NOMO-1 treated with dmso at 0.1 percent for 144 hours (cell line): ENCODE measurements around the gene WNT8A.
"Not testable (repeated sequence)": the region's sequence is repeated elsewhere in the genome, so short reads cannot be mapped to it uniquely, and the experiment has no call there.

Source experiments
- DNase-seq: peaks from one replicate; lab custom pipeline; 2025; ENCODE audit not compliant: unreplicated experiment; lab: John Stamatoyannopoulos, UW

The WNT8A gene, protein sequence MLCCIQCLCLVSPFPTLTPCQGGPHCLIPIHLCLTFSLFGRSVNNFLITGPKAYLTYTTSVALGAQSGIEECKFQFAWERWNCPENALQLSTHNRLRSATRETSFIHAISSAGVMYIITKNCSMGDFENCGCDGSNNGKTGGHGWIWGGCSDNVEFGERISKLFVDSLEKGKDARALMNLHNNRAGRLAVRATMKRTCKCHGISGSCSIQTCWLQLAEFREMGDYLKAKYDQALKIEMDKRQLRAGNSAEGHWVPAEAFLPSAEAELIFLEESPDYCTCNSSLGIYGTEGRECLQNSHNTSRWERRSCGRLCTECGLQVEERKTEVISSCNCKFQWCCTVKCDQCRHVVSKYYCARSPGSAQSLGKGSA

DNA sequence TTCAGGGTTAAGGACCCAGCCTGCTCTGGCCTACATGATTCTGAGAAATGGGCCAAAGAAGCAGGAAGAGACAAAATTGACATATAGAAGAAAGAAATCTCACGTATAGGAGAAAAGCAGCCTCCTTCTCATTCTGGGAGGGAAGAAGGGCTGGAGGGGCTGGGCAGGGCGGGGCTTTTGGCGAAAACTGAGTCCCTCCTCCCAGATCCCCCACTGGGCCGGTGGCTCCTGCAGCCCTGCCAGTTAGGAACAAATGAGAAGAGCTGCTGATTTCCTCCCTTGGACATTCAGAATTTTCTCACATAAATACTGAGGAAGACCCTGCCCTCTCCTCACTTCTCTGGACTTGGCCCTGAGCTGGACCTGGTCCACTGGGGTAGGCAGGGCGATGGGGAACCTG lies at the start of gene WNT8A:
TSS of gene WNT8A (plus strand) at position 332 of the 400 bp plus-strand sequence. CDS start 95 bp downstream, outside the sequence.
- no peak for DNase-seq

DNA sequence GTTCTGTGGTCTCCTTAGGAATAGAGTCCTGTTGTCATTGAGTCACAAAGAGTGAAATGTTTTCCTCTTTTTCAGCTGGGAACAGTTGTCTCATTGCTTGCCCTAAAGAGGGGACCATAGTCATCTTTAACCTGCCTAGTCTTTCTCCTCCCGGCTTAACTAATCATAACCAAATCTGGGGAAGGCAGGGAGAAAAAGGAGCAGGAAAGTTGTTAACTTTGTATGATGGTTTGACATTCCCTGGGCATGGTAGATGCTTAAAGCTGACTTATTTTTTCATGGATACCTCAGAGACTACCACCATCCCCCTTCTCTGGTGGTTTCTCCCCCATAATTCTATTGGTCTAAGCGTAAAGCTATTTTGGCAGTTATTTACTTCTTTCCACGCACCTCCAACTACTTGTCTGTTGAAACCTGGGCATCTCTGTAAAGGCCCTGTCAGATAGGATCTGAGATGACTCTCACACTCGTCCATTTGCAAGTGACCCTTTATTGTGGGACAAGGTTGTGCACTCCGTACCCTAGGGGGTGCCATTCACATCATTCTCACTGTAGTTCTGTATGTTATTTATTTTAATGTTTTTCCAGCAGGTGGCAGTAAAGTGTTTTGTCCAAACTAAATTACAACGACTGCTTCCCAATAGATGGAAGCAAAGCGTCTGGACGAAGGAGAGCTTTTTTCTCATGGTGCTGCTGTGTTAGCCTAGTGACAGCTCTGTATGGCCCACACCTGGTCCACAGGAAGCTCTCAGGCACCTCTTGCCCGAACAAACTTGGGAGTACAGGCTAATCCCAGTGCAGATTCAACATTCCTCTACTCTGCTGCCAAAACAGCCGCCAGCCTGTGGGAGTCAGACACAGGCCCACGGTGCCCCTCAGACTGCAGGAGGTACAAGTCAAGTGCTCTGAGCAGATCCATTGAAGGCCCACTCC lies 48.0 kb upstream of the WNT8A start:
- DNase-seq = peak; percentile 63

DNA sequence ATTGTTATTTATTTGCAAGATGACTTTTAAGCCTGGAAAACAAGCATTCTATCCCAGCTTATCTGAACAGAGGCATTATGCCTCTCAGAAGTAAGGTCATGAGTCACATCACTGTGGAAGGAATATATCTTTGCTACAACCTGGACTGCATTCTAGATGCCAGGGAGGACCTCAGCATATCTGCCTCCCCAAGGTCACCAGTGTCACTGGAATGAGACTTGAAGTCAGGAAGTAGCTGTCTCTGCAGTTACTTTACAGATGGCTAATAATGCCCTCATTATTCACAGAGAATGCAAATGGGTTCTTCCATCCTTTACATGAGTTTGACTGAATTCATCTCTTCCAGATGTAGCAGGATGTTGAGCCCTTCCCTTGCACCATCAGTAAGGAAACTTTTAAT lies 46.6 kb upstream of the WNT8A start:
- DNase-seq = no peak

DNA sequence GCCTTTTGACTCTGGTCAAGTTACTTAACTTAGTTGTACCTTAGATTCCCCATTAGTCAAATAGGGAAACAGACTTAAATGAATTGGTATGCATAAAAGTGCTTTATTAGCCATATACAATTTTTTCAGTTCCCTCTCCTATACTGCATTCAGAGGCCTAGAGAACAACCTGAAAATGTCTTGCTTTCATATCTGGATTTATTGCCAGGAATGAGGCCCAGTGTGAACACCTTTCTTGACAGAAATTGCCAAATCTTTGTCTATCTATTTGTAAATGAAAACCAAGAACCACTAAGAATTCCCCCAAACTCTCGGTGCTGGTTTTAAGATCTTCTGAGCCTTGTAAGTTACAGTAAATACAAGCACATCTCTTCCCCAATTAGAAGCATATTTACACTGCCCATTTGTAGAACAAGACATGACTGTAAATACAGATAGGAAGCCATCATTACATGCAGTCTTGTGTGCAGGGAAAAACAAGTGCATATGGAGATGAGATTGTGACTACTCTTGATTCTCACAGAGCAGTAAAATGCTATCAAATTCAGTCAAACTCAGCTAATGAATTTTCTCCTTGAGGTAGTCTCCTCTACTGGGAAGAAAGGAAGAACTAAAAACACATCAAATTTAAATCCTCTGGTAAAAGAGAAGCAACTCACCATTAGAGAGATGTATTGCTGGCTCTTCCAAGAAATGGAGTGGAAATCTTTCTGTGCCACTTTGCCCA lies 45.8 kb upstream of the WNT8A start:
- DNase-seq = no peak

DNA sequence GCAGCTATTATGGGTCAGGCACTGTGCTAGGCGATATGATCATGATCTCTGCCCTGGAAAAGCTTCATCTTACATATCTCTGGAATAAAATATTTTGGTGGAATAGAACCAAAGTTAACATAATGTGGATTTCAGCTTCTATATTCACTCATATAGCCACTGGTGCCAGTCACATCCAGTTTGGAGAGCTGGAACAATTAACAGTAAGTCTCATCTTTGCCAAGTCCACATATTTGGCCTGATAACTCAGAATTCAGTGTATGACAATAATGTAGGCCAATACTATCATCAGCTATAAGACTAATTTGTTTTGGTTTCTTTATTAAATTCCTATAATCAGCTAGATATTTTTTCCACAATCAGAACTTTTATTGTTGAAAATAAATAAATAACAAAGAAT lies 45.0 kb upstream of the WNT8A start:
- no peak for DNase-seq

DNA sequence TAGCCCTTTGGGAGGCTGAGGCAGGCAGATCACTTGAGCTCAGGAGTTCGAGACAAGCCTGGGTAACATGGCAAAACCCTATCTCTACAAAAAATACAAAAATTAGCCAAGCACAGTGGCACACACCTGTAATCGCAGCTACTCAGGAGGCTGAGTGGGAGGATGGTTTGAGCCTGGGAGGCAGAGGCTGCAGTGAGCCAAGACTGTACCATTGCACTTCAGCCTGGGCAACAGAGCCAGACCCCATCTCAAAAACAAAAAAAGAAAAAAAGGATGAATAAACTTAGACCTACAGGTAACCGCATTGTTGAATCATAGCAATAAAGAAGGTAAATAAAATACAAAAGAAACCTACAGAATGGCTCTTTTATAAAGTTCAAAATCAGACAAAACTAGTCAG lies 38.5 kb upstream of the WNT8A start:
- DNase-seq = not testable (repeated sequence)

DNA sequence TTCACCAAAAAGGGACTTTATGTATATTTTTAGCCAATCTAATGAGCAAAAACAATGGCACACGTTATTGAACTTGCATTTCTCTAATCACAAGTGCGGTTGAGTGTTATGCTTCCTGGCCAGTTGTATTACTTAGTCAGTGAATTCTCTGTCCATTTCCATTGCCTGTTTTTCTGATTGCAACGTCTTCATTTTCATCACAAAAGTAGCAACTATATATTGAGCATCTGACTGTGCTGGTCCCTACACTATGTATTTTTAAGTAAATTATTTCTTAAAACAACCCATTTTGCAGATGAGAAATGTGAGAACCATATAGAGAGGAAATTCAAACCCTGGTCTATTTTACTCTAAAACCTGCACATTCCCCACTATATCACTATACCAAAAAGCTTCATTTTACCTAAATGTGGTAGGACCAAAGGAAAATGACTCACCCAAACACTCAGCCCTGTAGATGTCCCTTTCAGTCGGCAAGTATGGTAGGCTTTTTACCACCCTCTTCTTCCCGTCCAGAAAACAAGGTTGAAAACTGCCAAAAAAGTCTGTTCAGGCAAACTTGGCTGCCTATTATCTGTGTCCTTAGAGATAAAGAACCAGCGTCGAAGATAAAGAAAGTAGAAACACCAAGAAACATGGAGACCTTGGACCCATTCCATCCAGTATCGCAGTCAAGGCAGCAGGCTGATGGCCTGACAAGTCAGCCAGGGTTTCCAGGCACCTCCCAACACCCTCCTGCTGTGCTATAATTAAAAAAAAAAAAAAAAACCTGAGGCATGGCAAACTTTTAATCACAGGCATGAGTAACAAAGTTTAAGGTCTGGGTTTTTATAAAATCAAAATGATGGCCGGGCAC lies 32.2 kb upstream of the WNT8A start:
- DNase-seq = no peak

DNA sequence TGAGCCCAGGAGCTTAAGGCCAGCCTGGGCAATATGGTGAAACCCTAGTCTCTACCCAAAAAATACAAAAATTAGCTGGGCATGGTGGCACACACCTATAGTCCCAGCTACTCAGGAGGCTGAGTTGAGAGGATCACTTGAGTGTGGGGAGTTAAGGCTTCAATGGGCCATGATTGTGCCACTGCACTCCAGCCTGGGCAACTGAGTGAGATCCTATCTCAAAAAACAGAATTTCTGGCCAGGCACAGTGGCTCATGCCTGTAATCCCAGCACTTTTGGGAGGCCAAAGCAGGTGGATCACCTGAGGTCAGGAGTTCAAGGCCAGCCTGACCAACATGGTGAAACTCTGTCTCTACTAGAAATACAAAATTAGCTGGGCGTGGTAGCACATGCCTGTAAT lies 31.1 kb upstream of the WNT8A start:
- not testable (repeated sequence) for DNase-seq

DNA sequence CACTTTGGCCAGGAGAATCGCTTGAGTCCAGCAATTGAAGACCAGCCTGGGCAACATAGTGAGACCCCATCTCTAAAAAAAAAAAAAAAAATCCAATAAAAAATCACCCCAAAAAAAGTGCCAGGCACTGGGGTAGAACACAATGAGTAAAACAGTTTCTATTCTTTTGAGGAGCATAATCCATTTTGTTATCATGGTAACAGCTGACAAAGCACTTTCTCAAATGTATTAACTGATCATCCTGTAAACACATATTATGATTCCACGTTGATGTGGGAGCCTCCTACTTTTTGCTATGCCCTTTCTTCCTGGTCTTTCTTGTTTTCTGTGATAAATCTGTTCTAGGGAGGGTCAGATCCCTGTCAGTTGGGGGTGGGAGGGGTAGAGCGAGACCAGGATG lies 30.3 kb upstream of the WNT8A start:
- no peak for DNase-seq

DNA sequence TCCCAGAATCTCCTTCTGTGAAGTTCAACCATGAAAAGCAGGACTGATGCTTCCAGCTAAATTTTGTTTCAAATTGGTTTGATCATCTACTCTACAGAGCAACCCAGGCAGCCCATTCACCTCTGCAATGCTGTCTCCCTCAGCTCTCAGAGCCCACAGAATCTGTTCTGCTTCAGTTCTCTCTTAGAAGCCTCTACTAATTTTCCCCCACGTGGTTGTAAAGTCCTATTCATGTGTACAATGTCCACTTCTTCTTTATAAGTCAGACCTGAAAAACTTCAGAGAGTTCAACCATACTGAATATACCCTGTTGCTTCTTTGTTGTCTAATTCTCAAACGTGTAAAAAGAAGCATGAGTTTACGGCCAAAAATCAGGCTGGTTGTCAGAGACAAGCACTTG lies 29.6 kb upstream of the WNT8A start:
- DNase-seq = no peak

DNA sequence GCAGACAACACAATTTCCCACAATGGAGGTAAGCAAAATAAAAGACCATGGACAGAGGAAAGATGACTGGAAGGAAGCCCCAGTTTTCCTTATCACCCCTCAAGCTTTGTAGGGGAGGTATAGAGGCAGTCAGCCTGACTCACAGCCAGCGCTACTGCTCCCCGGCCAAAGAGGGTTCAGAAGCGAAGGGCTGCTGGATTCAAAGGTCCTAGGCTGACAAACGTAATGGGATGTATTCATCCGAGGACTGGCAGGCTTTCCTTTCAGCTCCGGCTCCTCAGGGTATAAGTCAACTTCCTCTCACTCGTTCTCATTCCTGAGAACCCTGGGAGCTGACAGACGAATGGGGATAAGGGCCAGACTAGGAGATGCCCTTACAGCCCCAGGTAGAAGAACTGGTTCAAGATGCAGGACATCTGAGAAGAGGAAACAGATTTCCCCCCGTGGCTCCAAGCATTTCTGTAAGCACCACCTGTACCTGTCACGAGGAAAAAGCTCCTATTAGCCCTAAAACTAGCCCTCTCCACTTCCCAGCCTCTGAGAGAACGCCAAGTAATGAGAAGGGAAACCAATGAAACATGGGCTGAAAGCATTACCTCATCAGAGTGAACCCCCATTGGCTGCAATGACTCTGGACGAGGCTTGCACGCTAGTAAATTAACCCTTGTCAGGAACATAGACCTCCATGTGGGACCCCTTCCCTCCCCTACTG lies 28.8 kb upstream of the WNT8A start:
- no peak for DNase-seq

DNA sequence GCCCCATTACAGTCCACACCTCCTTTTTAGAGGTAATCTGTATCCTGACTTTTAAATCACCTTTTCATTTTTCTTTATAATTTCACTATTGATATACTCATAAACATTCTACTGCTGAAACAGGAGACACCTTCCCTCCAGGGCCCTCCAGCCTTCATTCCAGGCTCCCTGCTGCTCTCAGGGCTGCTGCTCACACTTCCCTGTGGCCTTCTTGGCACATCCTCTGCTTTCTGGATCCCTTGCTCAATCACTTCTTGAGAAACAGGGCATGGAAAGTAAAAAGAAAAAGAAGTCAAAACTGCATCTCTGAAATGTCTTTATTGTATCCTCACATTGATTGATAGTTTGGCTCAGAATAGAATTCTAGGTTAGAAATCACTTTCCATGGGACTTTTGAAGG lies 19.3 kb upstream of the WNT8A start:
- no peak for DNase-seq

DNA sequence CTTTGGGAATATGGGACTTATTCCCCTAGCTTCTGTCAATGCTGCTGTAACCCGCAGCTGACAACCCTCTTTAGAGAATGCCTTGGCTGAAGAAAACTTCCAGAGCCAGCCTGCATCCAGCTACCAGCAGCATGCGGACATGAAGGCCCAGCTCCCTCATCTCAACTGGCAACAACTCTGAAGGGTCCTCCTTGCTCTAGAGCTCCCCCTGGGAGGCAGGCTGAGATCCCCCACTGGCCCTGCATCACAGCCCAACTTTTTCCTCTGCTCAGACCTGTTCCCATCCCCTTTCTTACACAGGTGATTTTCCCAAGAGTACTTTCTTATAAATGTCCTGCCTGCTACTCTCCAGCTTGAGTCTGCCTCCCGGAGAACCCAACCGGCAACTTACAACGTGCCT lies 18.7 kb upstream of the WNT8A start:
- DNase-seq = no peak

DNA sequence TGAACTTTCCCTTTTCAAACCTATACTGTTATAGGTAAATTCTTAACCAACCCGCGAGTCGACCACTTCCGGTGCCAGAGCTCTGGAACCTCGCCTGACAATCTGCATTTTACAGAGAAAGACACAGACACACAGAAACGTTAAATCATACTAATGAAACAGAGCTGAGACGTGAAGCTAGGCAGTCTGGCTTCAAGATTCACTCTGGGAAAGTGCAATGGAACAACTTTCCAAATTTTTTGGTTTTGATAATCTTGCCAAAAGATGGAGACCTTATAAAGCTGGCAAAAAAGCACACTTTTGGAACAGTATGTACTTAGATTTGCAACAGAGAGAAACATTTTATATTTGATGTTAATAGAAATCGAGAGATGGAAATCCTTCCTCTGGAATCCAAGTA lies 15.9 kb upstream of the WNT8A start:
- DNase-seq = no peak

DNA sequence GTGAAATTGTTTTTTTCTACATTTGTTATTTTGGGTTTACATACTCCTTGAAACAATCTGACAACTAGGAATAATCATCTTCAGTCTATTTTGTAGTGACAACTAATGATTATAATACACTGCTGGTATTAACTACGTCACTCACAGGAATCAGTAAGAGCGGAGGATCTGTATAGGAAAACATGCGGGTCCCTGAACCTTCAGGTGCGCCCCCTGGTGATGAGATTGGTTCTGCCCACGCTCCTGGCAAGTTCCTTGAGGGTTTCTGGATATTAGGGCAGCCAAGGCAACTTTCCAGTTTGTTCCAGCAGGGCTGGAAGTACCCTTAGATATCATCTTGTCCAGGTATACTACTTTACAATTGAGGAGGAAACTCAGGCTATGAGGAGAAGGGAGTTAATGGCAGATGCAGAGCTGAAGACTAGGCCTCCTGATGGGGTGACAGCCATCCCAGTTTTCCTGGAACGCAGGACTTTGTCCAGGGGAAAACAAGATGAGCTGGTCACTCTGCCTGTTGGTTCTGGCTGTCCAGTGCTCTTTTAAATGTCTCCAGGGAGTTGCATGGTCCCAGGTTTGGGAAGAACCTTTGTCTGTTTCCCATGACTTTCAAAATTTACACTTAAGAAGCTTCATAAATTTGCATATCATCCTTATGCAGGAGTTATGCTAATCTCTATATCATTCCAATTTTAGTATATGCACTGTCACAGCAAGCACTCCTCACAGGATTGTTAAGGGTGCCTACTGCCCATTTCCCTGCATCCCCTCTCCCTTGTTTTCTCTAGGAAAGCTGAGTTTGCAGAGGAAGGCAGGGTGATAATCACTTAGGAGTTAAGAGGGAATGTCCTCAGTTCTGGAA lies 14.9 kb upstream of the WNT8A start:
- DNase-seq = peak; percentile 48

DNA sequence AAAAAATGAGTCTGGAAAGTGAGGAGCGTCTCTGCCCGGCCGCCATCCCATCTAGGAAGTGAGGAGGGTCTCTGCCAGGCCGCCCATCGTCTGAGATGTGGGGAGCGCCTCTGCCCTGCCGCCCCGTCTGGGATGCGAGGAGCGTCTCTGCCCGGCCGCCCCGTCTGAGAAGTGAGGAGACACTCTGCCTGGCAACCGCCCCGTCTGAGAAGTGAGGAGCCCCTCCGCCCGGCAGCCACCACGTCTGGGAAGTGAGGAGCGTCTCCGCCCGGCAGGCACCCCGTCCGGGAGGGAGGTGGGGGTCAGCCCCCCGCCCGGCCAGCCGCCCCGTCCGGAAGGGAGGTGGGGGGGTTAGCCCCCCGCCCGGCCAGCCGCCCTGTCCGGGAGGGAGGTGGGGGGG lies 13.8 kb upstream of the WNT8A start:
- not testable (repeated sequence) for DNase-seq

DNA sequence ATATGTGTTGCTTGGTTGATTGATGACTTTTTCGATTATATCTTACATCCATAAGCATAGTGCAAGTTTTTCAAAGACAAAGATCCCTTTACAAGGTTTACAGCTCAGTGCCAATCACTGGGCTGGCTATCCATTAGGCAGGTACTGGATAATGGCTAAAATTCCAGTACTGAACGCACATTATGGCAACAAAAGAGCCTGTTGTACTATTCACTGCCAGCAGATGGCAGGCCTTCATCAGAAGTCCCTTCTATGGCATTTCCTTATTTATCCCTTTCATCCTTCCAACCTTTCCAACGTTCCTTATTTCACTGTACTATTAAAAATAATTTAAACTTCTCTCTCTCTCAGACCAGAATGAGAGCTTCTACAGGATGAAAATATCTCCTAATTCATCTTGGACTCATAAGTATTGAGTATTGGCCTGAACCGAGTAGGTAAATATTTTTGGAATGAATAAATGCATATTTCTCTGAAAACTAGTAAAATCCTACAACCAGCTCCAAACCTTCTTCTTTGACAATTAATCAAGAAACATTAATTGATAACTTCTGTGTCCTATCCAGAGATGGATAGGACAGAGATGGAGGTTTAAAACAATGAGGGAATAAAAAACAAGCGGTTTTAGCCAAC lies 6.7 kb upstream of the WNT8A start:
- DNase-seq = no peak

DNA sequence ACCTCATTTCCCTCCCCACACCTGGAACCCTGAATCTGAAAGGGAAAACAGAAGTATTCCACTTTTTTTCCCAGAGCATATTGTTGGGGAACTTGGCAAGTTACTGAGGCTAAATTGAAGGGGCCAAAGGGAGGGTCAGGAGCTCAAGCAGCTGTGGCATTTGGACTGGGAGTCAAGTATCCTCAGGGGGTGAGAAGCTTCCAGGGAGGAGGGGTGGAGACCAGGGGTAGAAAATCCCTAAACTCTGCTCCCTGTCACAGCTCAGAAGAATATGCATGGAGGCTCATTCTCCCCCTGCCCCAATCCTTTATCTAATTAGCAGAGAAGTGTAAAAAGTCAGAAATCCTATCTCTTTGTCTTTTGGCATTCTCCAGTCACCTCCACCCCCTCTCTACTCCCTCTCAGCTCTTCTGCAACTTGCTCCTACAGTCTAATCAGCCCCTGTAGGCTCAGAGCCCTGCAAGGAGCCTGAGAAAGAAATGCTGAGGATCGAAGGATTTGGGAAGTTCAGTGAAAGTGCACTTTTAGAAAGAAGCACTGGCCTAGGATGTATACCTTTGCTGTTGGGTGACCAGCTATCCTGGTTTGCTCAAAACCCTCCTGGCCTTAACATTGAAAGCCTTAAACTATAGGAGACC lies 5.7 kb upstream of the WNT8A start:
- no peak for DNase-seq
